ENCODE measurements around the gene ABCC10.

The ABCC10 gene

GRCh38 chr6:43499028-43499815 is 71.9 kb downstream of the ABCC10 start:
- DNase-seq: no peak
